Measurements from ENCODE around the gene ARFRP1.

Gene ARFRP1

GRCh38 chr20:63702036-63702665 lies 5.6 kb downstream of the ARFRP1 start:
- DNase-seq (ENCODE audit: low read depth, low spot score), result no peak

DNA sequence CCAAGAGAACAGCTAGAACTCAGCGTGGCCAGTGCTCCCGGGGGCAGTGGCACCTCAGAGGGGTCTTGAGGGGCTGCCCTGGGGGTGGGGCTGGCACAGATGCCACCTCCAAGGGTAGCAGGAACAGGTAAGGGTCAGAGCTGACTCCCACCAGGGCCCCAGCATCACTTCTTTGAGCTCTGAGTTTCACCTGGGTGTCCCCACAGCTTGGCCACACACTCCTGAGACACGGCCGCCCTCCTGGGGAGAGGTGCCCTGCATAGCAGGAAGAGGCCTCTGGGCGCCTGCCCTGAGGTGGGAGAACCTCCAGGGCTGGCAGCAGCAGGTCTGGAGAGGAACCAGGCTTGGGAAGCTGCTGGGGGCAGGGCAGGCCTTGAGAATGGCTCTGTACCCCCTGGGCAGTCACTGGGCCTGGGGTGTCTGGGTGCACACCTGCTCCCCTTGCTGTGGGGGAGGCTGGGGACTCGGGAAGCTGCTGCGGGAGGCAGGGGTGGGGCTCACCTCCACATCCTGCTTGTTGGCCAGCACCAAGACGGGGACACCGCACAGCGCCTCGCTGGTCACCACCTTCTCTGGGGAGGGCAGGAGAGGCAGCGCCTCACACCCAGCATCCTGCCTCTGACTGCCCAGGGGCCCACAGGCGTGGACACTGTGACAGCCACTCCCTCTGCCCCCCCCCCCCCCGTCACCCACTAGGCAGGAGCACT lies 6.3 kb downstream of the ARFRP1 start:
- no peak for DNase-seq (ENCODE audit: low read depth, low spot score)

GRCh38 chr20:63701051-63701328 lies 6.8 kb downstream of the ARFRP1 start:
- no peak for DNase-seq (ENCODE audit: low read depth, low spot score)

GRCh38 chr20:63700199-63701050 lies 7.4 kb downstream of the ARFRP1 start:
- no peak for DNase-seq (ENCODE audit: low read depth, low spot score)

DNA sequence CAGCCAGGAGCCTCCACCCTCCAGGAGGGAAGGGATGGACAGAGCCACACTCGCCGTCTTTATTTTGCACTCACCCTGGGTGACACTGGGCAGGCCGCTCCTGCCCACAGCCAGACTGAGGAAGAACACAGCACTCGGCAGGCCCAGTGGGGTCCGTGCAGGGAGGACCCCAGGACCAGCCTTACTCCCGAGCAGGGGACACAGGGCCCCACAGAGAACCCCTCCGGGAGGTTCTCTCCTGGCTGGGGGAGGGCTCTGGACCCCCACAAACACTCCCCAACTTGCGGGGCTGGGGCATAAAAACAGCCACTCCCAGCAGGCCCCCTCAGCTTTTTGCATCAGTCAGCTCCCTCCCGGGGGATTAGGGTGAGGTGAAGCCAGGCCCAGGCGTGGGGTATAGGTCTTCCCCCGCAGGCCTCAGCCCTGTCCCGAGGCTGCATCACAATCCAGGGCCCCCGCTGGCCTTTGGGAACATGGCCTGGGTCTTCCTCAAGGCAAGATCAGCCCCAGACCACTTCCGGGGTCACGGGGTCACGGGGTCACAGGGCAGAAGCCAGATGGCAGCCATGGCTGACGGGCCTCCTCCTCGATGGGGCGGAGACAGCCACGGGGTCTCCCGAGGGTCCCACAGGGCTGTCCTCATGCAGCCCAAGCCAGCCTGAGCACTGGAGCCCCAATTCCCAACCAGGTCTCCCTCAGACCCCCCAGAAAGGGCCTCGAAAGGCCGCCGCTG lies 8.1 kb downstream of the ARFRP1 start:
- no peak for DNase-seq (ENCODE audit: low read depth, low spot score)

DNA sequence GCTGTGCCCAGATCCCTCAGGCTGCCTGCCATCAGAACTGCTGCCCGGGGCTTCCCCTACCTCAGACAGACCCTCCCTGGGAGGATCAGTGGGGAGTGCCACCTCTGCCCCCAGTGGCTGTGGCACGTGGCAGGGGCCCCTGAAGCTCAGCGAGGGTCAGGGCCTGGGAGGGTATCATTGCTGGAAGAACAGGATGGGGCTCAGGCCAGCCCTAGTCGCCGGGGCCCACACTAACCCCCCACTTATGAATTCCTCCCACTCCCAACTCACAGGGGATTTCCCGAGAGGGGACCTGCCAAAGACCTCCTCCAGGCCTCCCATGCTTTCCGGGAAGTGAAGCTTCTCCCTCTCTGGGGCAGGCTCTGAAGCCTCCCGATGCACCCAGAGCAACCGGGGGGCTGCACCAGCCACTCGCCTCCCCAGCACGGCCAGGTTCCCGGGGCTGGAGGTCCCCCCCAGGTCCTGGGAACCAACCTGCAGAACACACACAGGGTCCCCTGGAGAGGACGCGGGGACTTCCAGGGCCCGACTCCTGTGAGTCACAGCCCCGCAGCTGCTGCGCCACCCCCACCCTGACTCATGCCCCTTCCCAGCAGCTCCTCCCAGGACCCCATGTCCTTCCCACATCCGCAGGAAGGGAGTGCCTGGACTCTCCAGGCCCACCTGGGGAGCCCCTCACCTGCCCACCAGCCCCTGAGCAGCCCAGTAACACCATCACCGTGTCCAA lies 8.9 kb downstream of the ARFRP1 start:
- no peak for DNase-seq (ENCODE audit: low read depth, low spot score)

DNA sequence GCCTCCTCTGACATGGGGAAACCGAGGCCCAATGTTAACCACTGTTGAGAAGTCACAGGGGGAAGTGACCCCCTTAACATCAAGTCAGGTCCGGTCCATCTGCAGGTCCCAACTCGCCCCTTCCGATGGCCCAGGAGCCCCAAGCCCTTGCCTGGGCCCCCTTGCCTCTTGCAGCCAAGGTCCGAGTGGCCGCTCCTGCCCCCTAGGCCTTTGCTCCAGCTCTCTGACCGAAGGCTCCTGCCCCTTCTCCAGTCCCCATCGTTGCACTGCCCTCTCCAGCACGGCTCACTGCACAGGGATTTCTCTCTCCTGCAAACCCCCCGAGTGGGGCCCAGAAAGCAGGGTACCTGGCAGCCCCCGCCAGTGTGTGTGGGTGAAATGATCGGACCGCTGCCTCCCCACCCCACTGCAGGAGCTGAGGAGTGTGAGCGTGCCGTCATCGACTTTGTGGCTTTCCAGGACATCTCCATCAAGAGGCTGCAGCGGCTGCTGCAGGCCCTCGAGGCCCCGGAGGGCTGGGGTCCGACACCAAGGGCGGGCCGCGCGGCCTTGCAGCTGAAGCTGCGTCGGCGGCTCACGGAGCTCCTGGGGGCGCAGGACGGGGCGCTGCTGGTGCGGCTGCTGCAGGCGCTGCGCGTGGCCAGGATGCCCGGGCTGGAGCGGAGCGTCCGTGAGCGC lies 9.8 kb downstream of the ARFRP1 start:
- no peak for DNase-seq (ENCODE audit: low read depth, low spot score)

GRCh38 chr20:63697357-63697867 lies 10.4 kb downstream of the ARFRP1 start:
- no peak for DNase-seq (ENCODE audit: low read depth, low spot score)

- no peak for DNase-seq (ENCODE audit: low read depth, low spot score)
These were observed 11.0 kb downstream of the ARFRP1 start, which contains the start of gene TNFRSF6B for GRCh38 chr20:63696628-63697356. TNFRSF6B (plus strand) TSS chr20:63696652; CDS start chr20:63696768, 116 bp downstream.

- no peak for DNase-seq (ENCODE audit: low read depth, low spot score)
These were observed 11.5 kb downstream of the ARFRP1 start for GRCh38 chr20:63696306-63696627.

DNA sequence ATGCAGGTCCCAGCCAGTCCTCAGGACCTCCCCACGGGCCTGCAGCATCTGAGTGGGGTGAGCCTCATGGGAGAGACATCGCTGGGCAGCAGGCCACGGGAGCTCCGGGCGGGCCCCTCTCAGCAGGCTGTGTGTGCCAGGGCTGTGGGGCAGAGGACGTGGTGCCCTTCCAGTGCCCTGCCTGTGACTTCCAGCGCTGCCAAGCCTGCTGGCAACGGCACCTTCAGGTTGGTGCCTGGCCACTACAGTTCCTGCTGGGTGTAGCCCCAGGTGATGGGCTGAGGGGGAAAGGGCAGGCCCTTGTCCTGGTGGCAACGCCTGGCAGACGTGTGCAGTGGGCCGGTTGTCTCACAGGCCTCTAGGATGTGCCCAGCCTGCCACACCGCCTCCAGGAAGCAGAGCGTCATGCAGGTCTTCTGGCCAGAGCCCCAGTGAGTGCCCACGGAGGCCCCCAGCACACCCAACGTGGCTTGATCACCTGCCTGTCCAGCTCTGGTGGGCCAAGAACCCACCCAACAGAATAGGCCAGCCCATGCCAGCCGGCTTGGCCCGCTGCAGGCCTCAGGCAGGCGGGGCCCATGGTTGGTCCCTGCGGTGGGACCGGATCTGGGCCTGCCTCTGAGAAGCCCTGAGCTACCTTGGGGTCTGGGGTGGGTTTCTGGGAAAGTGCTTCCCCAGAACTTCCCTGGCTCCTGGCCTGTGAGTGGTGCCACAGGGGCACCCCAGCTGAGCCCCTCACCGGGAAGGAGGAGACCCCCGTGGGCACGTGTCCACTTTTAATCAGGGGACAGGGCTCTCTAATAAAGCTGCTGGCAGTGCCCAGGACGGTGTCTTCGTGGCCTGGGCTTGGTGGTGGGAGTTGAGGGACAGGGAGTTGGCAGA lies 12.1 kb downstream of the ARFRP1 start:
- DNase-seq (ENCODE audit: low read depth, low spot score), result no peak

DNA sequence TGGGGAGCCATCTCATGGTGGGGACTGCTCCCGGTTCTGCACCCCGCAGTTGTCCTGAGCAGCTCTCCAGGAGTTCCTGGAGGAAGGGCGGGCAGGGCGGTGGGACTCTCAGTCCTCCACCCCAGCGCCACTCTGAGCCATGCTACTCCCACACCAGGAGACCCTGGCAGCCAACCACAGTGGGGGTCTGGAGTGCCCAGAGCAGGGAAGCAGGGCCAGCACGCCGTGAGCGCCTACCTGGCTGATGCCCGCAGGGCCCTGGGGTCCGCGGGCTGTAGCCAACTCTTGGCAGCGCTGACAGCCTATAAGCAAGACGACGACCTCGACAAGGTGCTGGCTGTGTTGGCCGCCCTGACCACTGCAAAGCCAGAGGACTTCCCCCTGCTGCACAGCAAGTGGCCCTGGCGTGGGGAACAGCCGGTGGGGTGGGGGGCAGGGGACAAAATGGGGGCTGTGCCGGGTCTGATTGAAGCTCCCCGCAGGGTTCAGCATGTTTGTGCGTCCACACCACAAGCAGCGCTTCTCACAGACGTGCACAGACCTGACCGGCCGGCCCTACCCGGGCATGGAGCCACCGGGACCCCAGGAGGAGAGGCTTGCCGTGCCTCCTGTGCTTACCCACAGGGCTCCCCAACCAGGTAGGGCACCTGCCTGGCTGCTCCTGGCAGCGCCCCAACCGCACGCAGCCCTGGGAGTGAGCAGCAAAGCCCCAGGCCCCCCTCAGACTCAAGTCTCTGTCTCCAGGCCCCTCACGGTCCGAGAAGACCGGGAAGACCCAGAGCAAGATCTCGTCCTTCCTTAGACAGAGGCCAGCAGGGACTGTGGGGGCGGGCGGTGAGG lies 13.0 kb downstream of the ARFRP1 start:
- DNase-seq (ENCODE audit: low read depth, low spot score), result no peak

DNA sequence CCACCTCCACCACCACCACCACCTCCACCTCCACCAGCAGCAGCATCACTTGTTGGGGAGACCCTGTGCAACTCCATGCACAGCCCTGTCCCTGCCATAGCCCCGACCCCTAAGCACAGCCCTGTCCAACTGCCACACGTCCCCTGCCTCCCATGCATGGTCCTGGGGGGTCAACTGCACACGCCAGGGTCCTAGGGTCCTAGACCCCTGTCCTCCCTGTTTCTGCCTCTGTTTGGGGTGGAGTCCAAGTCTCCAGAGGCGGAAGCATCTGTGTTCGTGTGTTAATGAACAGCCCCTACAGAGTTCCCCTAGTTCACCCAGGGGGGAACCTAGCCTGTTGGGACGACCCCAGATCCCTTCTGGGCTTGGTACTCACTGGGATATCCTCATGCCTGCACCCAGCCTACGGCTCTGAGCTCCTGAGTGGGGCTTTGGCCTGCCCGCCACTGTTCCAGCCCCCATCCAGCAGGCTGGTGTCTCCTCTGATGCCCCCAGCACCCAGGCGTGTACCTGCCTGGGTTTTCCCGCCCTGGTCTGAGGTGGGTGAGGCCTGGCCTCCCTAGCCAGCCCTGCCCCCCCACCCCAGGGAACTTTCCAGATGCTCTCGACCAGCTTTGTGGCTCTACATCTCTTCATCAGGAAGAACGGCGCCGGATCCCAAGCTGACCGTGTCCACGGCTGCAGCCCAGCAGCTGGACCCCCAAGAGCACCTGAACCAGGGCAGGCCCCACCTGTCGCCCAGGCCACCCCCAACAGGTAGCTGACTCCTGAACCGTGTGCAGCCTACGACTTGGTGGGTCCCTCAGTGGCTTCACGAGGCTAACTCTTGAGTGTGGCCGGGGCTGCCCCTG lies 13.8 kb downstream of the ARFRP1 start:
- DNase-seq (ENCODE audit: low read depth, low spot score), result no peak

DNA sequence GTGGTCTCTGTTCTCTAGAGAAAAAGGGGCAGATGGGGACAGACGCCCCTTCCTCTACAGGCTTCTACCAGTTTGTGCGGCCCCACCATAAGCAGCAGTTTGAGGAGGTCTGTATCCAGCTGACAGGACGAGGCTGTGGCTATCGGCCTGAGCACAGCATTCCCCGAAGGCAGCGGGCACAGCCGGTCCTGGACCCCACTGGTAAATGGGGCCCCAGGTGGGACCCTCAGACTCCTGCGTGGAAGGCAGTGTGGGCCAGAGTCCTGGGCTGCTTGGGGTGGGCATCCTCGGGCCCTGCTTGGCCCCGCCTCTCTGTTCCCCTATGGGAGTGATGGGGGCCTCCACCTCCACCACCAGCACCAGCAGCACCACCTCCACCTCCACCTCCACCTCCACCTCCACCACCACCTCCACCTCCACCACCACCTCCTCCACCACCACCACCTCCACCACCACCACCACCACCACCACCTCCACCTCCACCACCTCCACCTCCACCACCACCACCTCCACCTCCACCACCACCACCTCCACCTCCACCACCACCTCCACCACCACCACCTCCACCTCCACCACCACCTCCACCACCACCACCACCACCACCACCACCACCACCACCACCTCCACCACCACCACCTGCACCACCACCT lies 14.6 kb downstream of the ARFRP1 start:
- no peak for DNase-seq (ENCODE audit: low read depth, low spot score)

DNA sequence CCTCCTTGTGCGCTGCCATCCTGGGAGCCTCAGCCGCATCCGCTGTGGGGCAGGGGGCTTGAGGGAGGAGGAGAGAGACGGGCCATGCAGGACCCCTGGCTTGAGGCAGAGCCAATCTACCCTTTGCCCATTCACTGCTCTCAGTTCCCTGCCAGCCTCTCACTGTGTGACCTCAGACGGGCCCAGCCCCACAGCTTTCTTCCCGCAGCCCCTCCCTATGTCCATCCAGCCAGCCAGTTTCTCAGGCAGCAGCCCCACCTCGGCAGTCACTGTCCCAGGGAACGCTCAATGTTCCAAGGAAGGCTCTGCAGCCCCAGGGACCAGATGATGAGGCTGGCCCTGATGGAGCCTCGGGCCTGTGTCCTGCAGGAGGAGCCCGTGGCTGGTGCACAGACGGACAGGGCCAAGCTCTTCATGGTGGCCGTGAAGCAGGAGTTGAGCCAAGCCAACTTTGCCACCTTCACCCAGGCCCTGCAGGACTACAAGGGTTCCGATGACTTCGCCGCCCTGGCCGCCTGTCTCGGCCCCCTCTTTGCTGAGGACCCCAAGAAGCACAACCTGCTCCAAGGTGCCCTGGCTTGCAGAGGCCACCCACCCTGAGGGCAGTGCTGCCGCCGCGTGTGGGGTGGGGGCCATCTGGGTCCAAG lies 15.2 kb downstream of the ARFRP1 start:
- no peak for DNase-seq (ENCODE audit: low read depth, low spot score)

Measured in iPS DF 19.7 (cell line).